ENCODE results near the gene ZBTB24.

GRCh38 chr6:109449795-109450673 is 33.0 kb downstream of the ZBTB24 start:
- TF ChIP-seq, protein P1, sequence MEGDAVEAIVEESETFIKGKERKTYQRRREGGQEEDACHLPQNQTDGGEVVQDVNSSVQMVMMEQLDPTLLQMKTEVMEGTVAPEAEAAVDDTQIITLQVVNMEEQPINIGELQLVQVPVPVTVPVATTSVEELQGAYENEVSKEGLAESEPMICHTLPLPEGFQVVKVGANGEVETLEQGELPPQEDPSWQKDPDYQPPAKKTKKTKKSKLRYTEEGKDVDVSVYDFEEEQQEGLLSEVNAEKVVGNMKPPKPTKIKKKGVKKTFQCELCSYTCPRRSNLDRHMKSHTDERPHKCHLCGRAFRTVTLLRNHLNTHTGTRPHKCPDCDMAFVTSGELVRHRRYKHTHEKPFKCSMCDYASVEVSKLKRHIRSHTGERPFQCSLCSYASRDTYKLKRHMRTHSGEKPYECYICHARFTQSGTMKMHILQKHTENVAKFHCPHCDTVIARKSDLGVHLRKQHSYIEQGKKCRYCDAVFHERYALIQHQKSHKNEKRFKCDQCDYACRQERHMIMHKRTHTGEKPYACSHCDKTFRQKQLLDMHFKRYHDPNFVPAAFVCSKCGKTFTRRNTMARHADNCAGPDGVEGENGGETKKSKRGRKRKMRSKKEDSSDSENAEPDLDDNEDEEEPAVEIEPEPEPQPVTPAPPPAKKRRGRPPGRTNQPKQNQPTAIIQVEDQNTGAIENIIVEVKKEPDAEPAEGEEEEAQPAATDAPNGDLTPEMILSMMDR (IDR thresholded peaks at IDR 0.05; ENCODE audit: low read depth, low read length), result no peak
- TF ChIP-seq POLR2A (IDR thresholded peaks at IDR 0.05; ENCODE audit: extremely low read depth, insufficient read length), result no peak
